HG03103 (cell line): ENCODE results near the gene ZNF438.
"Not testable (repeated sequence)": the region's sequence is repeated elsewhere in the genome, so short reads cannot be mapped to it uniquely, and the experiment has no call there.

Source experiments
- ATAC-seq: cut with Tn5 transposase; IDR thresholded peaks from one replicate; pipeline ENCODE4 v1.9.1; 2021; ENCODE audit warnings: low read depth; ENCODE audit not compliant: unreplicated experiment

ZNF438 gene

GRCh38 chr10:30901487-30901886, 130.2 kb downstream of the ZNF438 start:
- not testable (repeated sequence) for ATAC-seq

GRCh38 chr10:30898964-30899363, 132.7 kb downstream of the ZNF438 start:
- ATAC-seq: no peak

GRCh38 chr10:30897547-30897946, 134.1 kb downstream of the ZNF438 start:
- ATAC-seq: no peak

GRCh38 chr10:30897048-30897447, 134.6 kb downstream of the ZNF438 start:
- no peak for ATAC-seq

GRCh38 chr10:30894221-30894620, 137.4 kb downstream of the ZNF438 start:
- no peak for ATAC-seq

GRCh38 chr10:30893208-30893607, 138.5 kb downstream of the ZNF438 start:
- ATAC-seq: no peak

- ATAC-seq: no peak
Measured at GRCh38 chr10:30887839-30888238, 143.8 kb downstream of the ZNF438 start.

- ATAC-seq: no peak
Measured at GRCh38 chr10:30885423-30885822, 146.2 kb downstream of the ZNF438 start.

- ATAC-seq: no peak
Measured at GRCh38 chr10:30883751-30884150, 147.9 kb downstream of the ZNF438 start.

- ATAC-seq: no peak
Measured at GRCh38 chr10:30883116-30883515, 148.5 kb downstream of the ZNF438 start.

GRCh38 chr10:30882281-30882680, 149.4 kb downstream of the ZNF438 start:
- no peak for ATAC-seq

- ATAC-seq: no peak
Measured at GRCh38 chr10:30878920-30879319, 152.7 kb downstream of the ZNF438 start.

- no peak for ATAC-seq
Measured at GRCh38 chr10:30877111-30877510, 154.6 kb downstream of the ZNF438 start.

- ATAC-seq: no peak
Measured at GRCh38 chr10:30873411-30873810, 158.3 kb downstream of the ZNF438 start.

GRCh38 chr10:30870896-30871295, 160.8 kb downstream of the ZNF438 start:
- no peak for ATAC-seq

- no peak for ATAC-seq
Measured at GRCh38 chr10:30869566-30869965, 162.1 kb downstream of the ZNF438 start.

GRCh38 chr10:30868611-30869010, 163.1 kb downstream of the ZNF438 start:
- ATAC-seq: no peak

- no peak for ATAC-seq
Measured at GRCh38 chr10:30866896-30867295, 164.8 kb downstream of the ZNF438 start.

GRCh38 chr10:30865141-30865926, 166.3 kb downstream of the ZNF438 start:
- no peak for ATAC-seq

- ATAC-seq: no peak
Measured at GRCh38 chr10:30863516-30864210, 168.0 kb downstream of the ZNF438 start.

- no peak for ATAC-seq
Measured at GRCh38 chr10:30862486-30862885, 169.2 kb downstream of the ZNF438 start.

GRCh38 chr10:30861976-30862375, 169.7 kb downstream of the ZNF438 start:
- no peak for ATAC-seq
